ENCODE measurements around the gene RPS3.

GRCh38 chr11:75355051-75355450 is 44.3 kb upstream of the RPS3 start:
- no peak for TF ChIP-seq EZH2 (IDR thresholded peaks at IDR 0.05; ENCODE audit: borderline replicate concordance, insufficient read depth, low read depth, low read length, poor library complexity, severe bottlenecking)
- no peak for TF ChIP-seq CTCF (IDR thresholded peaks at IDR 0.05)
